ENCODE data around the gene TSTD2.

The TSTD2 gene

GRCh38 chr9:97553141-97553540, 80.0 kb downstream of the TSTD2 start:
- no peak for DNase-seq (ENCODE audit: low spot score)
- TF ChIP-seq CTCF (IDR thresholded peaks at IDR 0.05; ENCODE audit: extremely low read depth, missing control alignments) = no peak

GRCh38 chr9:97551308-97551707, 81.9 kb downstream of the TSTD2 start:
- DNase-seq (ENCODE audit: low spot score) = no peak

GRCh38 chr9:97550386-97550785, 82.8 kb downstream of the TSTD2 start:
- no peak for TF ChIP-seq CTCF (IDR thresholded peaks at IDR 0.05; ENCODE audit: extremely low read depth, missing control alignments)
- DNase-seq (ENCODE audit: low spot score) = no peak

More at GRCh38 chr9:97551308-97551707, 81.9 kb downstream of the TSTD2 start:
- TF ChIP-seq CTCF (IDR thresholded peaks at IDR 0.05; ENCODE audit: extremely low read depth, missing control alignments) = no peak

Data from GM20000 (cell line).